Osteocyte (in vitro differentiated cells): ENCODE data around the gene IGF2. TPM values are rescaled to one million over a fixed set of nuclear protein-coding genes. Genes with fewer than 3 reads are reported as not detected.

Experiments
- DNase-seq: peaks from one replicate; pipeline ENCODE4 v3.0.0; 2021; ENCODE audit warnings: mixed read lengths; ENCODE audit not compliant: unreplicated experiment; ENCODE audit errors: extremely low spot score
- H3K27ac Mint-ChIP-seq: one replicate; pipeline ENCODE4 v1.8.0; 2021; ENCODE audit warnings: mild to moderate bottlenecking, mixed read lengths; ENCODE audit not compliant: unreplicated experiment
- H3K27me3 Mint-ChIP-seq: one replicate; pipeline ENCODE4 v1.8.0; 2021; ENCODE audit warnings: mixed read lengths; ENCODE audit not compliant: unreplicated experiment
- H3K36me3 Mint-ChIP-seq: one replicate; pipeline ENCODE4 v1.8.0; 2021; ENCODE audit warnings: mixed read lengths; ENCODE audit not compliant: unreplicated experiment
- H3K4me1 Mint-ChIP-seq: one replicate; pipeline ENCODE4 v1.8.0; 2021; ENCODE audit warnings: mixed read lengths; ENCODE audit not compliant: unreplicated experiment
- H3K4me3 Mint-ChIP-seq: one replicate; pipeline ENCODE4 v1.8.0; 2021; ENCODE audit warnings: mild to moderate bottlenecking, moderate library complexity, mixed read lengths; ENCODE audit not compliant: unreplicated experiment
- H3K9me3 Mint-ChIP-seq: one replicate; pipeline ENCODE4 v1.8.0; 2021; ENCODE audit warnings: mixed read lengths; ENCODE audit not compliant: unreplicated experiment
- total RNA-seq: library from RNA; stranded (reverse); gene quantifications from 2 replicates; pipeline ENCODE4 v1.2.1, GENCODE V29; 2021
- TF ChIP-seq, protein P1 (sequence below): fragments of 200-600 bp; sonication (generic); IDR thresholded peaks from 2 replicates; pipeline ENCODE4 v1.5.0; 2021; ENCODE audit warnings: antibody characterized with exemption, mild to moderate bottlenecking, moderate library complexity

Gene IGF2
- total RNA-seq, 1 donor from 2014 or later, result 590 TPM

GRCh38 chr11:2120359-2121100 lies 18.7 kb downstream of the IGF2 start:
- DNase-seq, result no peak

DNA sequence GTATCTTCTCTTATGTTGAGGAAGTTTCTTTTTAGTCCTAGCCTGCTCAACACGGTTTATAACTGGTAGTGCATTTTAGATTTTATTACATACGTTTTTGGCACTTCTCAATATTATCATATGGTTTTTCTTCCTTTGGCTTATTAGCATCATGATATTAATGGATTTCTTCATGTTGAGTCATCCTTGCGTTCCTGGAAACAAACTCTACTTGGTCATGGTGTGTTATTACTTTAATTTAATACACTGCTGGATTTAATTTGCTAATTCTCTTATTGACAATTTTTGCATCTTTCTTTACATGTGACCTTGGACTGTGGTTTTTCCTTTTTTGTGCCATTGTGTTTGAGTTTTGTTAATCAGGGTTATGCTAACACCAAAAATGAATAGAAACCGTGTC lies 20.5 kb downstream of the IGF2 start:
- Mint-ChIP-seq H3K27ac (no peak overlapping the region), H3K27me3 (peaks cover 2% of the 10 kb centered on the region), H3K9me3 (peaks cover 10% of the 10 kb centered on the region), H3K4me1 (peaks cover 42% of the 10 kb centered on the region), H3K4me3 (no peak overlapping the region), H3K36me3 (peaks cover 9% of the 10 kb centered on the region)
- DNase-seq, result no peak
- TF ChIP-seq, protein P1, sequence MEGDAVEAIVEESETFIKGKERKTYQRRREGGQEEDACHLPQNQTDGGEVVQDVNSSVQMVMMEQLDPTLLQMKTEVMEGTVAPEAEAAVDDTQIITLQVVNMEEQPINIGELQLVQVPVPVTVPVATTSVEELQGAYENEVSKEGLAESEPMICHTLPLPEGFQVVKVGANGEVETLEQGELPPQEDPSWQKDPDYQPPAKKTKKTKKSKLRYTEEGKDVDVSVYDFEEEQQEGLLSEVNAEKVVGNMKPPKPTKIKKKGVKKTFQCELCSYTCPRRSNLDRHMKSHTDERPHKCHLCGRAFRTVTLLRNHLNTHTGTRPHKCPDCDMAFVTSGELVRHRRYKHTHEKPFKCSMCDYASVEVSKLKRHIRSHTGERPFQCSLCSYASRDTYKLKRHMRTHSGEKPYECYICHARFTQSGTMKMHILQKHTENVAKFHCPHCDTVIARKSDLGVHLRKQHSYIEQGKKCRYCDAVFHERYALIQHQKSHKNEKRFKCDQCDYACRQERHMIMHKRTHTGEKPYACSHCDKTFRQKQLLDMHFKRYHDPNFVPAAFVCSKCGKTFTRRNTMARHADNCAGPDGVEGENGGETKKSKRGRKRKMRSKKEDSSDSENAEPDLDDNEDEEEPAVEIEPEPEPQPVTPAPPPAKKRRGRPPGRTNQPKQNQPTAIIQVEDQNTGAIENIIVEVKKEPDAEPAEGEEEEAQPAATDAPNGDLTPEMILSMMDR, result no peak

More at GRCh38 chr11:2120359-2121100, 18.7 kb downstream of the IGF2 start:
- Mint-ChIP-seq H3K9me3 (peaks cover 10% of the 10 kb centered on the region), H3K4me1 (peaks cover 46% of the 10 kb centered on the region), H3K27ac (no peak overlapping the region), H3K4me3 (no peak overlapping the region), H3K27me3 (no peaks in the 10 kb centered on the region), H3K36me3 (peaks cover 9% of the 10 kb centered on the region)
- TF ChIP-seq, protein P1, result no peak

- TF ChIP-seq, protein P1, result no peak
- Mint-ChIP-seq H3K4me3 (no peak overlapping the region), H3K27ac (no peak overlapping the region), H3K36me3 (peaks cover 9% of the 10 kb centered on the region), H3K9me3 (peaks cover 10% of the 10 kb centered on the region), H3K27me3 (peaks cover 4% of the 10 kb centered on the region), H3K4me1 (peaks cover 25% of the 10 kb centered on the region)
- DNase-seq, result no peak
Observed at GRCh38 chr11:2116680-2117079, 22.5 kb downstream of the IGF2 start.

- Mint-ChIP-seq H3K4me3 (no peak overlapping the region), H3K27me3 (peaks cover 4% of the 10 kb centered on the region), H3K4me1 (peaks cover 14% of the 10 kb centered on the region), H3K36me3 (peaks cover 9% of the 10 kb centered on the region), H3K9me3 (peaks cover 10% of the 10 kb centered on the region), H3K27ac (no peak overlapping the region)
- DNase-seq, result no peak
- TF ChIP-seq, protein P1, result no peak
Observed at GRCh38 chr11:2115308-2115707, 23.9 kb downstream of the IGF2 start.

- no peak for DNase-seq
- H3K27me3 Mint-ChIP-seq, result peaks cover 4% of the 10 kb centered on the region
- no peak overlapping the region for H3K4me3 Mint-ChIP-seq
- no peak overlapping the region for H3K27ac Mint-ChIP-seq
- H3K4me1 Mint-ChIP-seq, result peaks cover 13% of the 10 kb centered on the region
- peaks cover 9% of the 10 kb centered on the region for H3K36me3 Mint-ChIP-seq
- H3K9me3 Mint-ChIP-seq, result peaks cover 10% of the 10 kb centered on the region
- TF ChIP-seq, protein P1, result no peak
Observed at GRCh38 chr11:2114430-2115241, 24.6 kb downstream of the IGF2 start.
